Measurements from ENCODE around the gene CA11.

CA11 gene

DNA sequence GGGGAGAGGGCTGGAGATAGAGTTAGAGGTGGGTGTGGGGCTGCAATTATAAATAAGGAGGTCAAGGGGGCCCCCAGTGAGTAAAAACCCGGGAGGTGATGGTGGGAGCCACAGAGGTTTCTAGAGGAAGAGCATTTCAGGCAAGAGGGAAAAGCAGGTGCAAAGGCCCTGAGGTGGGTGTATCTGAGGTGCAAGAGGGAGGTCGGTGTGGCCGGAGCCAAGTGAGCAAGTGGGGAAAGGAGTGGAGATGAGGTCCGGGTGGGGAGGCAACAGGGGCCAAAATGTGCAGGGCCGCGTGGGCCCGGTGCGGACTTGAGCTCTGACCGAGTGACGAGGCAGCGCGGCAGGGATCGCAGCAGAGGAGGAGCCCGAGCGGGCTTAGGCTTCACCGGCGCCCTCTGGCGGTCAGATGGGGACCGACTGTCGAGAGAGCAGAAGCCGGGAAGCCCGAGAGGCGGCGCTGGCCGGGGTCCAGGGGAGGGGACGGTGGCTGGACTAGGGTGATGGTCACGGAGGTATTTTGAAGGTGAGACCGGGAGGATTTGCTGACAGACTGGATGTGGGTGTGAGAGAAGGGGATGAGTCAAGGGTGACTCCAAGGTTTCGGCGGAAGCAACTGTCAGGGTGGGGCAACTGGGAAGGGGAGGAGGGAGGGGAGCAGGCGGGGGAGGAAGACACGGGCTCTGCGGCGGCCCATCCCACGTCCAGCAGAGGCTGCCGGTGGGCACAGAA is 57.2 kb downstream of the CA11 start:
- DNase-seq (ENCODE audit: low read depth in 1 of 2, low spot score in 1 of 2): peak; percentile 74 to 84
- Histone ChIP-seq H3K4me3 (replicated peaks; ENCODE audit: insufficient read depth, low read length) (peak overlapping the region; percentile 46), H3K27ac (replicated peaks) (no peak overlapping the region)

More for the DNA sequence above, 57.2 kb downstream of the CA11 start:
- TF ChIP-seq, protein P1, sequence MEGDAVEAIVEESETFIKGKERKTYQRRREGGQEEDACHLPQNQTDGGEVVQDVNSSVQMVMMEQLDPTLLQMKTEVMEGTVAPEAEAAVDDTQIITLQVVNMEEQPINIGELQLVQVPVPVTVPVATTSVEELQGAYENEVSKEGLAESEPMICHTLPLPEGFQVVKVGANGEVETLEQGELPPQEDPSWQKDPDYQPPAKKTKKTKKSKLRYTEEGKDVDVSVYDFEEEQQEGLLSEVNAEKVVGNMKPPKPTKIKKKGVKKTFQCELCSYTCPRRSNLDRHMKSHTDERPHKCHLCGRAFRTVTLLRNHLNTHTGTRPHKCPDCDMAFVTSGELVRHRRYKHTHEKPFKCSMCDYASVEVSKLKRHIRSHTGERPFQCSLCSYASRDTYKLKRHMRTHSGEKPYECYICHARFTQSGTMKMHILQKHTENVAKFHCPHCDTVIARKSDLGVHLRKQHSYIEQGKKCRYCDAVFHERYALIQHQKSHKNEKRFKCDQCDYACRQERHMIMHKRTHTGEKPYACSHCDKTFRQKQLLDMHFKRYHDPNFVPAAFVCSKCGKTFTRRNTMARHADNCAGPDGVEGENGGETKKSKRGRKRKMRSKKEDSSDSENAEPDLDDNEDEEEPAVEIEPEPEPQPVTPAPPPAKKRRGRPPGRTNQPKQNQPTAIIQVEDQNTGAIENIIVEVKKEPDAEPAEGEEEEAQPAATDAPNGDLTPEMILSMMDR (IDR thresholded peaks at IDR 0.05; ENCODE audit: insufficient read depth, low read length): peak; percentile 81
- TF ChIP-seq, protein P2, sequence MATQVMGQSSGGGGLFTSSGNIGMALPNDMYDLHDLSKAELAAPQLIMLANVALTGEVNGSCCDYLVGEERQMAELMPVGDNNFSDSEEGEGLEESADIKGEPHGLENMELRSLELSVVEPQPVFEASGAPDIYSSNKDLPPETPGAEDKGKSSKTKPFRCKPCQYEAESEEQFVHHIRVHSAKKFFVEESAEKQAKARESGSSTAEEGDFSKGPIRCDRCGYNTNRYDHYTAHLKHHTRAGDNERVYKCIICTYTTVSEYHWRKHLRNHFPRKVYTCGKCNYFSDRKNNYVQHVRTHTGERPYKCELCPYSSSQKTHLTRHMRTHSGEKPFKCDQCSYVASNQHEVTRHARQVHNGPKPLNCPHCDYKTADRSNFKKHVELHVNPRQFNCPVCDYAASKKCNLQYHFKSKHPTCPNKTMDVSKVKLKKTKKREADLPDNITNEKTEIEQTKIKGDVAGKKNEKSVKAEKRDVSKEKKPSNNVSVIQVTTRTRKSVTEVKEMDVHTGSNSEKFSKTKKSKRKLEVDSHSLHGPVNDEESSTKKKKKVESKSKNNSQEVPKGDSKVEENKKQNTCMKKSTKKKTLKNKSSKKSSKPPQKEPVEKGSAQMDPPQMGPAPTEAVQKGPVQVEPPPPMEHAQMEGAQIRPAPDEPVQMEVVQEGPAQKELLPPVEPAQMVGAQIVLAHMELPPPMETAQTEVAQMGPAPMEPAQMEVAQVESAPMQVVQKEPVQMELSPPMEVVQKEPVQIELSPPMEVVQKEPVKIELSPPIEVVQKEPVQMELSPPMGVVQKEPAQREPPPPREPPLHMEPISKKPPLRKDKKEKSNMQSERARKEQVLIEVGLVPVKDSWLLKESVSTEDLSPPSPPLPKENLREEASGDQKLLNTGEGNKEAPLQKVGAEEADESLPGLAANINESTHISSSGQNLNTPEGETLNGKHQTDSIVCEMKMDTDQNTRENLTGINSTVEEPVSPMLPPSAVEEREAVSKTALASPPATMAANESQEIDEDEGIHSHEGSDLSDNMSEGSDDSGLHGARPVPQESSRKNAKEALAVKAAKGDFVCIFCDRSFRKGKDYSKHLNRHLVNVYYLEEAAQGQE (IDR thresholded peaks at IDR 0.05; ENCODE audit: insufficient replicate concordance, low read depth): no peak
- no peak for TF ChIP-seq POLR2AphosphoS5 (IDR thresholded peaks at IDR 0.05; ENCODE audit: low read depth)
- no peak for TF ChIP-seq SPI1 (IDR thresholded peaks at IDR 0.05; ENCODE audit: borderline replicate concordance, low read depth)
- no peak for TF ChIP-seq GABPA (IDR thresholded peaks at IDR 0.05; ENCODE audit: low read depth)
- H3K27me3 ChIP-seq (ENCODE audit: insufficient read depth, poor library complexity, severe bottlenecking): no peaks in the 10 kb centered on the region
